NT2/D1 (cell line): ENCODE results near the gene MSL1.

ENCODE experiments used
- SUZ12 ChIP-seq: IDR thresholded peaks from 2 replicates; pipeline ENCODE4 v1.6.1; 2011; ENCODE audit not compliant: insufficient read length, insufficient read depth; ENCODE audit errors: extremely low read depth
- YY1 ChIP-seq: IDR thresholded peaks from 2 replicates; pipeline ENCODE4 v1.6.1; 2011; ENCODE audit not compliant: insufficient read length, insufficient read depth
- ZNF274 ChIP-seq: IDR thresholded peaks from 2 replicates; pipeline ENCODE4 v1.6.1; 2011; ENCODE audit warnings: mild to moderate bottlenecking, low read depth, low read length

GRCh38 chr17:40103071-40103661, 18.6 kb upstream of the MSL1 start:
- no peak for TF ChIP-seq ZNF274
- no peak for TF ChIP-seq SUZ12
- TF ChIP-seq YY1: no peak
